ENCODE data around the gene CEP135.
A peak's percentile ranks its signal among the peaks of the same experiment; 100 is the strongest.

Gene CEP135

GRCh38 chr4:55907469-55907868 is 41.3 kb upstream of the CEP135 start:
- Histone ChIP-seq H3K36me3 (ENCODE audit: insufficient read depth, low read length) (peaks cover 24% of the 10 kb centered on the region; the same call in 1 of the 2 replicates), H2AFZ (ENCODE audit: low read depth, low read length) (0 out of 2 replicates have a peak overlapping the region, but pooled peaks have one; percentile 14), H3K4me1 (ENCODE audit: insufficient read depth, low read length) (peaks cover 10% of the 10 kb centered on the region), H3K9ac (ENCODE audit: low read depth, low read length) (no peak overlapping the region), H3K4me3 (ENCODE audit: low read depth in 1 of 2, low read length in 2 of 2) (peak overlapping the region in 1 of 2 experiments; percentile 32; a peak in 1 of 4 replicates), H4K20me1 (ENCODE audit: insufficient read depth, low read length) (no peaks in the 10 kb centered on the region), H3K4me2 (ENCODE audit: insufficient read depth, low read length) (peak overlapping the region; percentile 50), H3K27me3 (ENCODE audit: insufficient read depth, low read length, poor library complexity) (no peaks in the 10 kb centered on the region), H3K79me2 (ENCODE audit: insufficient read depth, low read length) (no peaks in the 10 kb centered on the region), H3K27ac (ENCODE audit: low read length) (peak overlapping the region; percentile 14; the same call in 1 of the 2 replicates), H3K9me3 (ENCODE audit: insufficient read depth, low read length, severe bottlenecking) (no peaks in the 10 kb centered on the region)
- no peak for DNase-seq
- TF ChIP-seq EZH2 (IDR thresholded peaks at IDR 0.05; ENCODE audit: borderline replicate concordance, low read depth, low read length, severe bottlenecking) (no peak), CTCF (IDR thresholded peaks at IDR 0.05; ENCODE audit: borderline replicate concordance, extremely low read depth, low read length, poor library complexity, severe bottlenecking) (no peak)
- ATAC-seq (ENCODE audit: insufficient read depth, low read depth) = peak; percentile 75; the same call in 2 of the 3 replicates

- Histone ChIP-seq H3K9ac (ENCODE audit: low read depth, low read length) (no peak overlapping the region), H3K4me1 (ENCODE audit: insufficient read depth, low read length) (peaks cover 10% of the 10 kb centered on the region), H3K9me3 (ENCODE audit: insufficient read depth, low read length, severe bottlenecking) (no peaks in the 10 kb centered on the region), H3K4me3 (ENCODE audit: low read depth in 1 of 2, low read length in 2 of 2) (no peak overlapping the region), H4K20me1 (ENCODE audit: insufficient read depth, low read length) (no peaks in the 10 kb centered on the region), H3K4me2 (ENCODE audit: insufficient read depth, low read length) (no peak overlapping the region), H3K27me3 (ENCODE audit: insufficient read depth, low read length, poor library complexity) (no peaks in the 10 kb centered on the region), H2AFZ (ENCODE audit: low read depth, low read length) (no peak overlapping the region), H3K36me3 (ENCODE audit: insufficient read depth, low read length) (peaks cover 1% of the 10 kb centered on the region; the same call in 1 of the 2 replicates), H3K27ac (ENCODE audit: low read length) (no peak overlapping the region), H3K79me2 (ENCODE audit: insufficient read depth, low read length) (no peaks in the 10 kb centered on the region)
- DNase-seq (no peak), ATAC-seq (ENCODE audit: insufficient read depth, low read depth) (no peak)
- TF ChIP-seq EZH2 (IDR thresholded peaks at IDR 0.05; ENCODE audit: borderline replicate concordance, low read depth, low read length, severe bottlenecking) (no peak), CTCF (IDR thresholded peaks at IDR 0.05; ENCODE audit: borderline replicate concordance, extremely low read depth, low read length, poor library complexity, severe bottlenecking) (no peak)
Measured at GRCh38 chr4:55910140-55910539, 38.6 kb upstream of the CEP135 start.

GRCh38 chr4:55912249-55912648 is 36.5 kb upstream of the CEP135 start:
- Histone ChIP-seq H3K4me2 (ENCODE audit: insufficient read depth, low read length) (no peak overlapping the region), H3K36me3 (ENCODE audit: insufficient read depth, low read length) (no peaks in the 10 kb centered on the region), H3K27me3 (ENCODE audit: insufficient read depth, low read length, poor library complexity) (no peaks in the 10 kb centered on the region), H3K9me3 (ENCODE audit: insufficient read depth, low read length, severe bottlenecking) (no peaks in the 10 kb centered on the region), H3K4me3 (ENCODE audit: low read depth in 1 of 2, low read length in 2 of 2) (no peak overlapping the region), H3K27ac (ENCODE audit: low read length) (no peak overlapping the region), H4K20me1 (ENCODE audit: insufficient read depth, low read length) (no peaks in the 10 kb centered on the region), H3K4me1 (ENCODE audit: insufficient read depth, low read length) (peaks cover 6% of the 10 kb centered on the region), H3K79me2 (ENCODE audit: insufficient read depth, low read length) (no peaks in the 10 kb centered on the region), H3K9ac (ENCODE audit: low read depth, low read length) (no peak overlapping the region), H2AFZ (ENCODE audit: low read depth, low read length) (no peak overlapping the region)
- ATAC-seq (ENCODE audit: insufficient read depth, low read depth) (no peak), DNase-seq (no peak)
- TF ChIP-seq EZH2 (IDR thresholded peaks at IDR 0.05; ENCODE audit: borderline replicate concordance, low read depth, low read length, severe bottlenecking) (no peak), CTCF (IDR thresholded peaks at IDR 0.05; ENCODE audit: borderline replicate concordance, extremely low read depth, low read length, poor library complexity, severe bottlenecking) (no peak)

GRCh38 chr4:55920571-55920970 is 28.2 kb upstream of the CEP135 start:
- Histone ChIP-seq H4K20me1 (ENCODE audit: insufficient read depth, low read length) (no peaks in the 10 kb centered on the region), H3K4me2 (ENCODE audit: insufficient read depth, low read length) (no peak overlapping the region), H2AFZ (ENCODE audit: low read depth, low read length) (no peak overlapping the region), H3K4me1 (ENCODE audit: insufficient read depth, low read length) (no peaks in the 10 kb centered on the region), H3K27me3 (ENCODE audit: insufficient read depth, low read length, poor library complexity) (no peaks in the 10 kb centered on the region), H3K4me3 (ENCODE audit: low read depth in 1 of 2, low read length in 2 of 2) (no peak overlapping the region), H3K27ac (ENCODE audit: low read length) (no peak overlapping the region), H3K9me3 (ENCODE audit: insufficient read depth, low read length, severe bottlenecking) (no peaks in the 10 kb centered on the region), H3K9ac (ENCODE audit: low read depth, low read length) (no peak overlapping the region), H3K79me2 (ENCODE audit: insufficient read depth, low read length) (no peaks in the 10 kb centered on the region), H3K36me3 (ENCODE audit: insufficient read depth, low read length) (no peaks in the 10 kb centered on the region)
- no peak for DNase-seq
- TF ChIP-seq EZH2 (IDR thresholded peaks at IDR 0.05; ENCODE audit: borderline replicate concordance, low read depth, low read length, severe bottlenecking) = no peak
- no peak for TF ChIP-seq CTCF (IDR thresholded peaks at IDR 0.05; ENCODE audit: borderline replicate concordance, extremely low read depth, low read length, poor library complexity, severe bottlenecking)
- ATAC-seq (ENCODE audit: insufficient read depth, low read depth) = no peak
